Endodermal cell (in vitro differentiated cells): ENCODE data around the gene AKAP10. TPM values are rescaled to one million over a fixed set of nuclear protein-coding genes. Genes with fewer than 3 reads are reported as not detected.

Experiments used
- DNase-seq: peaks from one replicate; pipeline ENCODE4 v3.0.0-alpha.2; 2017
- H3K27ac ChIP-seq: 2 replicates; pipeline ENCODE4 v1.5.1; 2013; ENCODE audit warnings: mild to moderate bottlenecking, low read depth, low read length, moderate library complexity
- H3K27me3 ChIP-seq: 2 replicates; pipeline ENCODE4 v1.6.1; 2013; ENCODE audit warnings: mild to moderate bottlenecking, low read length, moderate library complexity; ENCODE audit not compliant: insufficient read depth, control insufficient read depth, poor library complexity, severe bottlenecking
- H3K36me3 ChIP-seq: 2 replicates; pipeline ENCODE4 v1.7.0; 2013; ENCODE audit warnings: mild to moderate bottlenecking, low read length, moderate library complexity; ENCODE audit not compliant: control insufficient read depth, insufficient read depth
- H3K4me1 ChIP-seq: one replicate; pipeline ENCODE4 v1.7.0; 2013; ENCODE audit warnings: low read length; ENCODE audit not compliant: control insufficient read depth, insufficient read depth
- H3K4me3 ChIP-seq: 2 replicates; pipeline ENCODE4 v1.5.1; 2013; ENCODE audit warnings: mild to moderate bottlenecking, low read length, moderate library complexity
- H3K9ac ChIP-seq: 2 replicates; pipeline ENCODE4 v1.6.1; 2013; ENCODE audit warnings: mild to moderate bottlenecking, low read length, moderate library complexity; ENCODE audit not compliant: poor library complexity, severe bottlenecking; ENCODE audit errors: extremely low read depth
- H3K9me3 ChIP-seq: 2 replicates; pipeline ENCODE4 v1.6.1; 2013; ENCODE audit warnings: mild to moderate bottlenecking, low read length, moderate library complexity; ENCODE audit not compliant: control insufficient read depth
- H3K27ac Mint-ChIP-seq: 2 replicates; pipeline ENCODE4 v1.8.0; 2020; ENCODE audit warnings: mixed read lengths
- H3K27me3 Mint-ChIP-seq: 2 replicates; pipeline ENCODE4 v1.8.0; 2021; ENCODE audit warnings: mild to moderate bottlenecking, mixed read lengths; ENCODE audit not compliant: insufficient read depth
- H3K36me3 Mint-ChIP-seq: 2 replicates; pipeline ENCODE4 v1.8.0; 2020; ENCODE audit warnings: low read depth, mixed read lengths
- H3K4me1 Mint-ChIP-seq: 2 replicates; pipeline ENCODE4 v1.8.0; 2020; ENCODE audit warnings: mixed read lengths
- H3K4me3 Mint-ChIP-seq: 2 replicates; pipeline ENCODE4 v1.8.0; 2020; ENCODE audit warnings: mild to moderate bottlenecking, moderate library complexity, mixed read lengths
- H3K9me3 Mint-ChIP-seq: 2 replicates; pipeline ENCODE4 v1.8.0; 2020; ENCODE audit warnings: mild to moderate bottlenecking, mixed read lengths
- WGBS, 2 experiments: methylation state at CpG; one replicate each; pipeline versions ENCODE4 v1.1.5 to v1.1.7; 2013; ENCODE audit warnings: missing lambda C conversion rate in 2 of 2, mixed read lengths in 1 of 2; ENCODE audit not compliant: insufficient coverage in 1 of 2, insufficient read length in 1 of 2; 5-methylcytosine and 5-hydroxymethylcytosine counted together
- total RNA-seq, 2 donors: library from RNA; stranded (reverse); fragmentation: NEBNext Ultra II Directional in 1 of 2; extraction: Animal tissue kit (Norgen Biotek cat#: 25700) in 1 of 2; gene quantifications; 2 replicates in 1 of 2; 3 replicates in 1 of 2; pipeline ENCODE4 v1.2.1, GENCODE V29; 2021
- TF ChIP-seq, protein P1 (sequence below): fragments of 200-600 bp; sonication (generic); conservative IDR thresholded peaks from 2 replicates; pipeline ENCODE4 v1.5.0; 2021; ENCODE audit warnings: antibody characterized with exemption, mild to moderate bottlenecking

AKAP10 gene
- total RNA-seq, 2 donors from 2014 or later: 29.6 to 39.1 TPM

DNA sequence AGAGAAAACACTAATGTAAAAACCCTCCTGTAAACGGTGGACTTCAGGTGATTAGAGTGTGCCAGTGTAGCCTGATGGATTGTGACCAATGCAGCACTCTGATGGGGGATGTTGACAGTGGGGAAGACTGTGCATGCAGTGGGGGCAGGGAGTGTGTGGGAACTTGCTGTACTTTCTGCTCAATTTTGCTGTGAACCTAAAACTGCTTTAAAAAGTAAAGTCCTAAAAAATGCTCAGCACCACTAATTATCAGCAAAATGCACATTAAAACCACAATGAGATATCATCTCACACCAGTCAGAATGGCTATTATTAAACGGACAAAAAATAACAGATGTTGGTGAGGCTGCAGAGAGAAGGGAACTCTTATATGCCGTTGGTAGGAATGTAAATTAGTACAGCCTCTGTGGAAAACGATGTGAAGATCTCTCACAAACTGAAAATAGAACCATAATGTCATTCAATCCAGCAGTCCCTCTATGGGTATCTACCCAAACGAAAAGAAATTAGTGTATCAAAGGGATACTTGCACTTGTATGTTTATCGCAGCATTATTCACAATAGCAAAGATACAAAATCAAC lies 100.2 kb downstream of the AKAP10 start:
- Histone ChIP-seq H3K9ac (no peak overlapping the region), H3K27ac (no peak overlapping the region), H3K9me3 (no peaks in the 10 kb centered on the region), H3K27me3 (no peaks in the 10 kb centered on the region), H3K36me3 (no peaks in the 10 kb centered on the region), H3K4me1 (no peaks in the 10 kb centered on the region), H3K4me3 (no peak overlapping the region)
- Mint-ChIP-seq H3K36me3 (no peaks in the 10 kb centered on the region), H3K4me3 (no peak overlapping the region), H3K27ac (no peak overlapping the region), H3K4me1 (no peaks in the 10 kb centered on the region), H3K27me3 (peaks cover 9% of the 10 kb centered on the region), H3K9me3 (no peaks in the 10 kb centered on the region)
- TF ChIP-seq, protein P1, sequence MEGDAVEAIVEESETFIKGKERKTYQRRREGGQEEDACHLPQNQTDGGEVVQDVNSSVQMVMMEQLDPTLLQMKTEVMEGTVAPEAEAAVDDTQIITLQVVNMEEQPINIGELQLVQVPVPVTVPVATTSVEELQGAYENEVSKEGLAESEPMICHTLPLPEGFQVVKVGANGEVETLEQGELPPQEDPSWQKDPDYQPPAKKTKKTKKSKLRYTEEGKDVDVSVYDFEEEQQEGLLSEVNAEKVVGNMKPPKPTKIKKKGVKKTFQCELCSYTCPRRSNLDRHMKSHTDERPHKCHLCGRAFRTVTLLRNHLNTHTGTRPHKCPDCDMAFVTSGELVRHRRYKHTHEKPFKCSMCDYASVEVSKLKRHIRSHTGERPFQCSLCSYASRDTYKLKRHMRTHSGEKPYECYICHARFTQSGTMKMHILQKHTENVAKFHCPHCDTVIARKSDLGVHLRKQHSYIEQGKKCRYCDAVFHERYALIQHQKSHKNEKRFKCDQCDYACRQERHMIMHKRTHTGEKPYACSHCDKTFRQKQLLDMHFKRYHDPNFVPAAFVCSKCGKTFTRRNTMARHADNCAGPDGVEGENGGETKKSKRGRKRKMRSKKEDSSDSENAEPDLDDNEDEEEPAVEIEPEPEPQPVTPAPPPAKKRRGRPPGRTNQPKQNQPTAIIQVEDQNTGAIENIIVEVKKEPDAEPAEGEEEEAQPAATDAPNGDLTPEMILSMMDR: no peak
- no peak for DNase-seq
- WGBS, 2 experiments: 63 to 70% methylated on average over 3 to 6 of the region's 6 CpGs

DNA sequence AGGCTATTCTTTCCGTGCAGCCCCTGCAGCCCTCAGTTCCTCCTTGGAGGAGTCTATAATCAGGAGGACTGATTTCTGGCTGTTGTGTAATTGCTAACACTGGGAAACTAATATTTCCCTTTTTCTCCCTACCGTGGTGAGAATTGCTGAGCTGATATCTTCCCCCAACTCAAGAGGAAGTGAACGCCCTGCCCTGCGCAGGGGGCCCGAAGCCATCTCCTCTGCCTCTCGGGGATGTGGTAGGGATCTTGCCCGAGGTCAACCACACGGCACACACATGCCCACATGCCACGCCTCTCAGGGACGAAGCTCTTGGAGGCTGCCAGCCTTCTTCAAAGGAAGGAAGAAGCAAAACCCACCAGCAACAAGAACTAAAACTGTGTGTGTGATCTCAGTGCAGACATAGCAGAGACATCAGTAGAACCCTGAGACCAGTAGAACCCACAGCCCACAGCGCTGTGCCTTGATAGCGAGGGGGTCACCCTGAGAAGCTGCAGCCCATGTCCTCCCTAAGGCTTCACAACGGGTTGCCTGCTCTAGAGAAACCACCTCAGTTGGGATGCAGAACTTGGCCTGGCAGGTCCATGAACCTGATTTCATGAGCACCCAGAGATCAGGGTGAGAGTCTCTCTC lies 101.0 kb downstream of the AKAP10 start:
- no peak overlapping the region for H3K4me3 Mint-ChIP-seq
- Histone ChIP-seq H3K4me1 (no peaks in the 10 kb centered on the region), H3K36me3 (no peaks in the 10 kb centered on the region), H3K9ac (no peak overlapping the region), H3K27me3 (no peaks in the 10 kb centered on the region), H3K9me3 (no peaks in the 10 kb centered on the region), H3K4me3 (no peak overlapping the region), H3K27ac (no peak overlapping the region)
- no peaks in the 10 kb centered on the region for H3K9me3 Mint-ChIP-seq
- 92 to 93% methylated on average over 11 to 13 of the region's 13 CpGs for WGBS, 2 experiments
- no peaks in the 10 kb centered on the region for H3K4me1 Mint-ChIP-seq
- H3K36me3 Mint-ChIP-seq: no peaks in the 10 kb centered on the region
- TF ChIP-seq, protein P1: no peak
- H3K27me3 Mint-ChIP-seq: peaks cover 9% of the 10 kb centered on the region
- DNase-seq: no peak
- no peak overlapping the region for H3K27ac Mint-ChIP-seq

DNA sequence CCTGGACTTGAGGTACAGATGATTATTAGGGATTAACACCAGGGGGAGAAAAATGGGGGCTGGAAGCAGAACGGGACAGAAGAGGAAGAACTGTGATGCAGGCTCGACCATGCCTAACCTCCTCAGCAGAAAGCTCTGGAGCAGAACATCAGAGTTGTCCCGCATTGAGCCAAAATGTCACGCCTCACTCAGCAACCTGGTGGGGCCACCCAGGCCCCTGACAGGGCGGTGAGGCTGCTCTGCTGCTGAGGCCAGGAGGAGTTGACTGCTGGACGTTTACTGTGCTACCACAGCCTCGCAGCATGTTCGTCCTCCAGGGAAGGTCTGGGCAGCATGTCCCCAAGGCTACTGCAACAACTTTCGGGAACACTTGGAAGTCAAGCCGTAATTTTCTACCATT lies 103.4 kb downstream of the AKAP10 start:
- Mint-ChIP-seq H3K36me3 (no peaks in the 10 kb centered on the region), H3K4me3 (no peak overlapping the region)
- WGBS, 2 experiments: 86 to 92% methylated on average over 7 to 8 of the region's 10 CpGs

More for the DNA sequence above, 103.4 kb downstream of the AKAP10 start:
- no peaks in the 10 kb centered on the region for H3K9me3 ChIP-seq
- no peaks in the 10 kb centered on the region for H3K9me3 Mint-ChIP-seq
- no peaks in the 10 kb centered on the region for H3K4me1 Mint-ChIP-seq
- H3K4me3 ChIP-seq: no peak overlapping the region
- TF ChIP-seq, protein P1: no peak
- H3K27me3 ChIP-seq: no peaks in the 10 kb centered on the region
- H3K27ac ChIP-seq: no peak overlapping the region
- H3K27me3 Mint-ChIP-seq: peaks cover 13% of the 10 kb centered on the region
- H3K4me1 ChIP-seq: no peaks in the 10 kb centered on the region
- no peaks in the 10 kb centered on the region for H3K36me3 ChIP-seq
- DNase-seq: no peak
- H3K9ac ChIP-seq: no peak overlapping the region
- H3K27ac Mint-ChIP-seq: no peak overlapping the region
